Testis (tissue), 2 donors: Measurements from ENCODE around the gene ZDHHC7.

Experiments
- POLR2A ChIP-seq: fragments of 450-650 bp; IDR thresholded peaks from one replicate; pipeline ENCODE4 v1.6.1; 2017; ENCODE audit warnings: antibody characterized with exemption, mild to moderate bottlenecking, moderate library complexity
- TF ChIP-seq, protein P1 (sequence below), 3 experiments: fragments of 450-650 bp in 2 of 3; fragments of 200-600 bp in 1 of 3; sonication (generic) in 1 of 3; IDR thresholded peaks; one replicate each; pipeline ENCODE4 v1.5.1; 2016 to 2019; ENCODE audit warnings: antibody characterized with exemption in 3 of 3, mild to moderate bottlenecking in 2 of 3, moderate library complexity in 1 of 3

DNA sequence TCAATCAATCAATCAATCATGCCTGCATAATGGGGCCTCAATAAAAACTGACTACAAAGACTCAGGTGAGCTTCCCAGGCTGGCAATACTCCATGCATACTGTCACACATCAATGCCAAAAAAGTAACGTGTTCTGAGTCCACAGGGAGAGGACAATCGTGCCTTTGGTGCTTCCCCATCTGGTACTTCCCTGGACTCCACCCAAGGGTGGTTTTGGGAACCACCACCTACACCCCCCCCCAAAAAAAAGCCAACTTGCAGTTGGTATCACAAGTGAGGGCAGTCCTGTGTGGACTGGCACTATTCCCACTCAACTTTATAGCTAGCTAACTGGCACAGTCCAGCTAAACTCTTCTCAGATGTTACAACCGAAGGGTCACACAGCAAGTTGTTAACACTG lies 3.1 kb downstream of the ZDHHC7 start:
- TF ChIP-seq, protein P1, sequence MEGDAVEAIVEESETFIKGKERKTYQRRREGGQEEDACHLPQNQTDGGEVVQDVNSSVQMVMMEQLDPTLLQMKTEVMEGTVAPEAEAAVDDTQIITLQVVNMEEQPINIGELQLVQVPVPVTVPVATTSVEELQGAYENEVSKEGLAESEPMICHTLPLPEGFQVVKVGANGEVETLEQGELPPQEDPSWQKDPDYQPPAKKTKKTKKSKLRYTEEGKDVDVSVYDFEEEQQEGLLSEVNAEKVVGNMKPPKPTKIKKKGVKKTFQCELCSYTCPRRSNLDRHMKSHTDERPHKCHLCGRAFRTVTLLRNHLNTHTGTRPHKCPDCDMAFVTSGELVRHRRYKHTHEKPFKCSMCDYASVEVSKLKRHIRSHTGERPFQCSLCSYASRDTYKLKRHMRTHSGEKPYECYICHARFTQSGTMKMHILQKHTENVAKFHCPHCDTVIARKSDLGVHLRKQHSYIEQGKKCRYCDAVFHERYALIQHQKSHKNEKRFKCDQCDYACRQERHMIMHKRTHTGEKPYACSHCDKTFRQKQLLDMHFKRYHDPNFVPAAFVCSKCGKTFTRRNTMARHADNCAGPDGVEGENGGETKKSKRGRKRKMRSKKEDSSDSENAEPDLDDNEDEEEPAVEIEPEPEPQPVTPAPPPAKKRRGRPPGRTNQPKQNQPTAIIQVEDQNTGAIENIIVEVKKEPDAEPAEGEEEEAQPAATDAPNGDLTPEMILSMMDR (IDR thresholded peaks at IDR 0.05) = no peak
- no peak for TF ChIP-seq POLR2A
